CD4-positive, CD25-positive, alpha-beta regulatory T cell (primary cell): ENCODE results near the gene KMT5C. TPM values are rescaled to one million over a fixed set of nuclear protein-coding genes. Genes with fewer than 3 reads are reported as not detected.

Source experiments
- ATAC-seq, 2 donors: fragments of 150-1000 bp; cut with Tn5 transposase; one replicate each; pipeline ENCODE4 v1.10.0; 2021; ENCODE audit warnings: low read depth in 2 of 2, moderate number of reproducible peaks in 2 of 2, moderate library complexity in 1 of 2
- DNase-seq, 3 donors: peaks; one replicate each; pipeline versions ENCODE4 v3.0.0 to v3.0.0-alpha.2; 2012 to 2022; ENCODE audit warnings: mixed read lengths in 1 of 3
- H3K27ac ChIP-seq: one replicate; pipeline ENCODE4 v1.7.0; 2013; ENCODE audit warnings: mild to moderate bottlenecking, low read length; ENCODE audit not compliant: insufficient read depth, poor library complexity, severe bottlenecking
- H3K27me3 ChIP-seq: one replicate; pipeline ENCODE4 v1.7.0; 2013; ENCODE audit warnings: low read length; ENCODE audit not compliant: control insufficient read depth, insufficient read depth
- H3K36me3 ChIP-seq: one replicate; pipeline ENCODE4 v1.7.0; 2013; ENCODE audit warnings: mild to moderate bottlenecking, low read length, moderate library complexity; ENCODE audit not compliant: control insufficient read depth, insufficient read depth
- H3K4me1 ChIP-seq: 2 replicates; pipeline ENCODE4 v1.7.0; 2013; ENCODE audit warnings: mild to moderate bottlenecking, low read length; ENCODE audit not compliant: insufficient read depth, control insufficient read depth, poor library complexity, severe bottlenecking
- H3K4me3 ChIP-seq: one replicate; pipeline ENCODE4 v1.7.0; 2013; ENCODE audit warnings: low read depth, mild to moderate bottlenecking, low read length, moderate library complexity
- H3K9me3 ChIP-seq, 2 experiments: 1 replicate in 1 of 2; 2 replicates in 1 of 2; pipeline ENCODE4 v1.7.0; 2013; ENCODE audit warnings: low read length in 2 of 2, mild to moderate bottlenecking in 1 of 2, moderate library complexity in 1 of 2; ENCODE audit not compliant: control insufficient read depth in 2 of 2
- H3K27ac Mint-ChIP-seq, 3 donors: one replicate each; pipeline ENCODE4 v1.8.0; 2020 to 2022; ENCODE audit warnings: mild to moderate bottlenecking in 3 of 3, mixed read lengths in 3 of 3, moderate library complexity in 2 of 3
- H3K27me3 Mint-ChIP-seq: one replicate; pipeline ENCODE4 v1.8.0; 2022; ENCODE audit warnings: mild to moderate bottlenecking, mixed read lengths
- H3K36me3 Mint-ChIP-seq: one replicate; pipeline ENCODE4 v1.8.0; 2020; ENCODE audit warnings: mixed read lengths
- H3K4me1 Mint-ChIP-seq, 4 donors: one replicate each; pipeline ENCODE4 v1.8.0; 2020 to 2022; ENCODE audit warnings: mixed read lengths in 4 of 4, mild to moderate bottlenecking in 1 of 4
- H3K4me3 Mint-ChIP-seq, 4 donors: one replicate each; pipeline ENCODE4 v1.8.0; 2020 to 2022; ENCODE audit warnings: mild to moderate bottlenecking in 4 of 4, mixed read lengths in 4 of 4, moderate library complexity in 3 of 4
- H3K9me3 Mint-ChIP-seq, 7 donors: one replicate each; pipeline ENCODE4 v1.8.0; 2020 to 2022; ENCODE audit warnings: mixed read lengths in 7 of 7, mild to moderate bottlenecking in 3 of 7, moderate library complexity in 2 of 7
- polyA plus RNA-seq, 4 donors: library from polyadenylated mRNA; unstranded; fragments of 300-500 nt; fragmentation: Illumina TruSeq; gene quantifications; one replicate each; pipeline ENCODE4 v1.2.3, GENCODE V29; 2021
- total RNA-seq: library from RNA; stranded (reverse); gene quantifications from one replicate; pipeline ENCODE4 v1.2.3, GENCODE V29; 2022

The KMT5C gene
- 69.6 TPM for total RNA-seq
- 1 to 10 TPM in 3 of 4 donors, under 1 TPM in 1; 0.98 to 1.6 (median 1.2) TPM for polyA plus RNA-seq

DNA sequence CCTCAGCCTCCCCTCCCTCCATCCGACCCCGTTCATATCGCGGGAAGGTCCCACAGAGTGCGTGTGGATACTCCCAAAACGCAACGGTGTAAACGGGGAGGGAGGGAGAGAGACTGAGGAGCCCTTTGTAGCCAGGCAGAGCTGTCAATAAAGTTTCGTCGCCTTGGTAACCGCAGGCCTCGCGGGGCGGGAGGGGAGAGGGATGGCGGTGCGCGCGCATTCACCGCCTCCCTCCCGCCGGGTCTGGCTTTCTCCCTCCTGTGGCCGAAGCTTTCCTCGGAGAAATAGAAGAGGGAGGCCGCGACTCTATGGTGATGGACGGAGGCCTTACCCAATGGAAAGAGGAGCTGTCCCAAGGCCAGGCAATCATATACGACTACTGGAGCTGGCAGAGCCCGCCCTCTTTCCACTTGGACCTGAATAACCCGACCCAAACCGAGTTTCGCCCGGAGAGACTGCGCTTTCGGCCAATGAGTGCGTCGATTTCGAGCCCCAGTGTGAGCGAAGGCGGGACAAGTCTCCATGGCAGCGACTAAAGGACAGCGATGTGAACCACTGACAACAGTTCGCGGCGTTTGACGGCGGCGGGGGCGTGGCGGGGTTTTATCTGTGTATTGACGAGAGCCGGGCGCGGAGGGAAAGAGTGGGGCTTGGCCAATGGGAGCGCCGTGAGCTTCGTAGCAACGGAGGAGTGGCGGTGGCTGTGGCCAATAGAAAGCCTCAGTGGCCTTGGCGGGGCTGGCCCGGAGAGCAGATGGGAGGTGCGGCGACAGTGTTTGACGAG, at the start of gene KMT5C:
TSS of gene KMT5C (plus strand) at position 772 of the 784 bp plus-strand sequence. CDS start 2,061 bp downstream, outside the sequence.
- Mint-ChIP-seq H3K27ac (peak within 1 kb of the TSS; percentile 94 to 100 (median 99)), H3K9me3 (peaks cover 0 to 1% (median 0%) of the 10 kb centered on the region in 7 donors)
- peak; percentile 82 to 85 for ATAC-seq

DNA sequence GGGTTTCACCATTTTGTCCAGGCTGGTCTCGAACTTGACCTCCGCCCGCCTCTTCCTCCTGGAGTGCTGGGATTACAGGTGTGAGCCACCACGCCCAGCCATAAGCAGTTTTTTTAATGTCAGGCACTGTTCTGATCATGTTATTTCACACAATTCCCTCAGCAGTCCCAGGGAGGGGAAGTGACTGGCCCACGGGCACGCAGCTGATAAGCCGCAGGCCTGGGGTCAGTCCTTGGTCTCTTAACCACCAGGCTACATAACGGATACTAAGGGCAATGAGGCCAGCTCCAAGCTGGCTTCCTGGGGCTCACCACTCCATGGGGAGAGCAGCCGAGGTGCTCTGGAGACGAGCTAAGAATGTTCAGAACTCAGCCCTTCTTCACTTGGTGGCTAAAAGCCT, 42.4 kb upstream of the KMT5C start:
- no peak overlapping the region for H3K4me3 Mint-ChIP-seq
- Histone ChIP-seq H3K4me3 (no peak overlapping the region), H3K36me3 (no peaks in the 10 kb centered on the region), H3K27ac (no peak overlapping the region), H3K9me3 (no peaks in the 10 kb centered on the region), H3K4me1 (peaks cover 10% of the 10 kb centered on the region), H3K27me3 (no peaks in the 10 kb centered on the region)
- H3K27me3 Mint-ChIP-seq: no peaks in the 10 kb centered on the region
- H3K36me3 Mint-ChIP-seq: no peaks in the 10 kb centered on the region
- no peaks in the 10 kb centered on the region for H3K9me3 Mint-ChIP-seq
- ATAC-seq: no peak
- DNase-seq: no peak
- peaks cover 0 to 7% (median 6%) of the 10 kb centered on the region in 4 donors for H3K4me1 Mint-ChIP-seq
- no peak overlapping the region for H3K27ac Mint-ChIP-seq

More for the DNA sequence above, at the start of gene KMT5C:
- H3K9me3 ChIP-seq: no peaks in the 10 kb centered on the region
- H3K4me1 ChIP-seq: peaks cover 27% of the 10 kb centered on the region
- H3K36me3 ChIP-seq: no peaks in the 10 kb centered on the region
- Mint-ChIP-seq H3K27me3 (peaks cover 31% of the 10 kb centered on the region), H3K36me3 (peaks cover 3% of the 10 kb centered on the region), H3K4me3 (peak within 1 kb of the TSS; percentile 89 to 99 (median 96)), H3K4me1 (peaks cover 5 to 28% (median 14%) of the 10 kb centered on the region in 4 donors)
- DNase-seq: peak; percentile 100
- peak within 1 kb of the TSS; percentile 84 for H3K4me3 ChIP-seq
- H3K27me3 ChIP-seq: no peaks in the 10 kb centered on the region
- H3K27ac ChIP-seq: peak within 1 kb of the TSS; percentile 99

DNA sequence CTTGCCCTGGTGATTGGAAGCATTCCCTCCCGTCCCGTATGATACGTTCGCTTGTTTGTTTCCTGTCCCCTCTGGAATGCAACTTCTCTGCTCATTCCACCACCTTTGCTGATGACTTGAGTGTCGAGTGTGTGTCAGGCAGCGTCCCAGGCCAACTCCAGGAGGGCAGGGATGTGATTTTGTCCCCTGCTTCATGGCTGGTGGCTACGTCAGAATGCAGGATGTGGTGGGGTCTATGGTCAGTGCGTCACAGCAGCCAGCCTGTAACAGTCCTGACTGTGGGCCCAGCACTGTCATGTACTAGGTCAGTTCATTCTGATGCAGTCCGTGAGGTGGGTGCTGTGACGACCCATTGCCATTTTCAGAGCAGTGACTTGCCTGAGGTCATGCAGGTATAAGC, 39.7 kb upstream of the KMT5C start:
- Mint-ChIP-seq H3K36me3 (no peaks in the 10 kb centered on the region), H3K27me3 (peaks cover under 1% of the 10 kb centered on the region), H3K4me1 (peaks cover 0 to 7% (median 6%) of the 10 kb centered on the region in 4 donors), H3K4me3 (peak overlapping the region in 1 of 4 donors; percentile 29), H3K27ac (no peak overlapping the region), H3K9me3 (no peaks in the 10 kb centered on the region)
- Histone ChIP-seq H3K27me3 (no peaks in the 10 kb centered on the region), H3K4me1 (peaks cover 12% of the 10 kb centered on the region), H3K9me3 (no peaks in the 10 kb centered on the region), H3K27ac (no peak overlapping the region), H3K36me3 (no peaks in the 10 kb centered on the region), H3K4me3 (no peak overlapping the region)
- no peak for ATAC-seq
- DNase-seq: no peak

DNA sequence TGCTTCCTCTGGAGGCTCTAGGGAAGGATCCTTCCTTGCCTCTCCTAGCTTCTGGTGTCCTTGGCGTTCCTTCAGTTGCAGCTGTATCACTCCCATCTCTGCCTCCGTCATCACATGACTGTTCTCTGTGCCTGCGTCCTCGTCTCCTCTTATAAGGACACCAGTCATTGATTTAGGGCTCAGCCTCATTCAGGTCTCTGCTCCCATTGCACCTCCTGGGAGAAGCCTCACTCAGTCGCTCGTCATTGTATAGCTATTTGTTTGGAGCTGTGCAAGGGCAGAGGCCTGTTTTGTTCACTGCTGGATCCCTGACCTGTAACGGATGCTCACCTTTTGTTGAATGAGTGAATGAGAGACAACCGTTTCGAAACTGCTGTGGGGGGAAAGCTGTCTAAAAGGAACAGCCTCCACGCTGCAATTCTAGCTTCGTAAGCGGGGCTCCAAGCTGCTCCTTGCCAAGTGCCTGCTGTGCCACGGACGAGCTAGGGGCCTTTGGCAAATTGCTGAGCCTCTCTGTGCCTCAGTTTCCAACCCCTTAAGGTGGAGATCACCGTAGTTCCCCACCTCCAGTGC, 38.7 kb upstream of the KMT5C start:
- no peak overlapping the region for H3K27ac Mint-ChIP-seq
- Histone ChIP-seq H3K27ac (no peak overlapping the region), H3K27me3 (no peaks in the 10 kb centered on the region), H3K4me3 (no peak overlapping the region), H3K36me3 (no peaks in the 10 kb centered on the region), H3K9me3 (no peaks in the 10 kb centered on the region), H3K4me1 (peaks cover 12% of the 10 kb centered on the region)
- H3K27me3 Mint-ChIP-seq: peaks cover 4% of the 10 kb centered on the region
- H3K9me3 Mint-ChIP-seq: no peaks in the 10 kb centered on the region
- DNase-seq: no peak
- ATAC-seq: no peak
- H3K4me3 Mint-ChIP-seq: peak overlapping the region in 1 of 4 donors; percentile 86
- H3K4me1 Mint-ChIP-seq: peaks cover 0 to 11% (median 6%) of the 10 kb centered on the region in 4 donors
- H3K36me3 Mint-ChIP-seq: no peaks in the 10 kb centered on the region

DNA sequence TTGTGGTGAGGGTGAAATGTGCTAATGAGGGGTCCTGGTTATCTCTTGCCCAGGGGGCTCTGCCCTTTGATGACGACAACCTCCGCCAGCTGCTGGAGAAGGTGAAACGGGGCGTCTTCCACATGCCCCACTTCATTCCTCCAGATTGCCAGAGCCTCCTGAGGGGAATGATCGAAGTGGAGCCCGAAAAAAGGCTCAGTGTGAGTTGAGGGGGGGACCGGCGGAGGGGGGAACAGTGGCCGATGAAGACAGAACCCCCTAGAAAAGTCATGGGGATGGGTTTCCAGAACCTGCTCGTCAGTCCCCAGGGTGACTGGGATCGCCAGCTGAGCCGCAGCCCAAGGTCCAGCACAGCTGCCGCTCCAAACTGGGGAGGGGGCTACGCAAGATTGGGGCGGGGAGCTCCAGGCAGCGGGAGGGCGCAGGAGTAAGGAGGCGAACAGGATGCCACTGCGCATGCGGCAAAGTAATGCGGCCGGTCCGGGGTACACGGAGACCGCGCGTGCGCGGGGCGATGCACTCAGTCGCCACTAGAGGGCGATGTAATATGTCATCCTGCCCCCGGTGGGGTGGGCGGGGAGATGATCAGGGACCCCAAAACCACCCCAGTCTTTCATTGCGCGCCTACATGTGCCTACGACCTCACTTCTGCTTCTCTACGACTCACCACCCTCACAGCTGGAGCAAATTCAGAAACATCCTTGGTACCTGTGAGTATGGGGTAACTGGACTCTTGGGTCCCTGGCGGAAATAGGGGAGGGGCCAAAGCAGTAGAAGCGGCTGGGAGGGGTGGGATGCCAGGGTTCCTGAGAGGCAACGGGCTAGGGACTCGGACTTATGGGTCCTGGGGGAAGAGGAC, 38.0 kb upstream of the KMT5C start:
- no peaks in the 10 kb centered on the region for H3K27me3 ChIP-seq
- ATAC-seq: peak; percentile 88
- Mint-ChIP-seq H3K9me3 (no peaks in the 10 kb centered on the region), H3K4me3 (peak overlapping the region; percentile 45 to 86 (median 72)), H3K4me1 (peaks cover 0 to 11% (median 6%) of the 10 kb centered on the region in 4 donors), H3K27ac (peak overlapping the region in 2 of 3 donors; percentile 86 to 87), H3K27me3 (peaks cover 4% of the 10 kb centered on the region), H3K36me3 (no peaks in the 10 kb centered on the region)
- peak overlapping the region; percentile 44 for H3K4me3 ChIP-seq
- no peak overlapping the region for H3K27ac ChIP-seq
- no peaks in the 10 kb centered on the region for H3K36me3 ChIP-seq
- peak; percentile 83 to 89 (median 86) for DNase-seq
- no peaks in the 10 kb centered on the region for H3K9me3 ChIP-seq
- H3K4me1 ChIP-seq: peaks cover 12% of the 10 kb centered on the region

DNA sequence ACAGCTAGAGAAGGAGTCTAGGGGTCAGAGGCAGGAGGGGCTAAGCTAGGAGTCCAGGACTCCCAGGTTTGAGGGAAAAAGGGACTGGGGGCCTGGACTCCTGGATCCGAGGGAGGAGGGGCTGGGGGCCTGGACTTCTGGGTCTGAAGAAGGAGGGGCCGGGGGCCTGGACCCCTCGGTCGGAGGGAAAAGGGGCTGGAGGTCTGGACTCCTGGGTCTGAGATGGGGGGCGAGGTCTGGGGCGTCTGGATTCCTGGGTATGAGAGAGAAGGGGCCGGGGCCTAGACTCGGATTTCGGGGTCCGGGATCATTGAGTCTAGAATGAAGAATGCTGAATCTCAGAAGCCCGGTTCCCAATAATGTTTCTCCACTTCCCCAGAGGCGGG, 37.4 kb upstream of the KMT5C start:
- H3K36me3 Mint-ChIP-seq: no peaks in the 10 kb centered on the region
- ATAC-seq: no peak

DNA sequence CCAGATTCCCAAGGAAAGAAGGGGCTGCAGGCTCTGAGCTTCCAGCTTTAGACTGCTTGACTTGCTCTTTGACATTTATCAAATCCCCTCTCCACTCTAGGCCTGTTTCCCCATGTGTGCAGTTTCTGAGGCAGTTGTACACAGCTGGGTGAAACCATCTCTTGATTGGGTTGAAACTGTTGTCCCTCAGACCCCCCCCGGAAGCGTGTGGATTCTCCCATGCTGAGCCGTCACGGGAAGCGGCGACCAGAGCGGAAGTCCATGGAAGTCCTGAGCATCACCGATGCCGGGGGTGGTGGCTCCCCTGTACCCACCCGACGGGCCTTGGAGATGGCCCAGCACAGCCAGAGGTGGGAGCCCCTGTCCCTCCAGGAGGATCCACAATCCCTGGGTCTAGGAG, 36.2 kb upstream of the KMT5C start:
- H3K9me3 Mint-ChIP-seq: no peaks in the 10 kb centered on the region

More for the DNA sequence above, 37.4 kb upstream of the KMT5C start:
- Mint-ChIP-seq H3K9me3 (no peaks in the 10 kb centered on the region), H3K27ac (peak overlapping the region in 1 of 3 donors; percentile 86), H3K27me3 (peaks cover 4% of the 10 kb centered on the region), H3K4me1 (peaks cover 0 to 11% (median 6%) of the 10 kb centered on the region in 4 donors), H3K4me3 (peak overlapping the region in 3 of 4 donors; percentile 59 to 86 (median 85))
- Histone ChIP-seq H3K27ac (no peak overlapping the region), H3K4me3 (peak overlapping the region; percentile 44), H3K27me3 (no peaks in the 10 kb centered on the region), H3K9me3 (no peaks in the 10 kb centered on the region), H3K4me1 (peaks cover 12% of the 10 kb centered on the region), H3K36me3 (no peaks in the 10 kb centered on the region)
- no peak for DNase-seq

More for the DNA sequence above, 36.2 kb upstream of the KMT5C start:
- Histone ChIP-seq H3K4me3 (no peak overlapping the region), H3K27me3 (no peaks in the 10 kb centered on the region), H3K4me1 (peaks cover 12% of the 10 kb centered on the region), H3K27ac (no peak overlapping the region), H3K36me3 (no peaks in the 10 kb centered on the region), H3K9me3 (no peaks in the 10 kb centered on the region)
- H3K27ac Mint-ChIP-seq: no peak overlapping the region
- H3K27me3 Mint-ChIP-seq: peaks cover 4% of the 10 kb centered on the region
- no peaks in the 10 kb centered on the region for H3K36me3 Mint-ChIP-seq
- DNase-seq: no peak
- ATAC-seq: no peak
- H3K4me1 Mint-ChIP-seq: peaks cover 0 to 11% (median 6%) of the 10 kb centered on the region in 4 donors
- H3K4me3 Mint-ChIP-seq: no peak overlapping the region
